Retina (tissue), 1 donor: ENCODE measurements around the gene WNT1.

Experiments used
- DNase-seq: peaks from one replicate; pipeline ENCODE4 v3.0.0-alpha.2; 2016

Gene WNT1

GRCh38 chr12:48981757-48982157 lies 3.6 kb downstream of the WNT1 start:
- DNase-seq: no peak

DNA sequence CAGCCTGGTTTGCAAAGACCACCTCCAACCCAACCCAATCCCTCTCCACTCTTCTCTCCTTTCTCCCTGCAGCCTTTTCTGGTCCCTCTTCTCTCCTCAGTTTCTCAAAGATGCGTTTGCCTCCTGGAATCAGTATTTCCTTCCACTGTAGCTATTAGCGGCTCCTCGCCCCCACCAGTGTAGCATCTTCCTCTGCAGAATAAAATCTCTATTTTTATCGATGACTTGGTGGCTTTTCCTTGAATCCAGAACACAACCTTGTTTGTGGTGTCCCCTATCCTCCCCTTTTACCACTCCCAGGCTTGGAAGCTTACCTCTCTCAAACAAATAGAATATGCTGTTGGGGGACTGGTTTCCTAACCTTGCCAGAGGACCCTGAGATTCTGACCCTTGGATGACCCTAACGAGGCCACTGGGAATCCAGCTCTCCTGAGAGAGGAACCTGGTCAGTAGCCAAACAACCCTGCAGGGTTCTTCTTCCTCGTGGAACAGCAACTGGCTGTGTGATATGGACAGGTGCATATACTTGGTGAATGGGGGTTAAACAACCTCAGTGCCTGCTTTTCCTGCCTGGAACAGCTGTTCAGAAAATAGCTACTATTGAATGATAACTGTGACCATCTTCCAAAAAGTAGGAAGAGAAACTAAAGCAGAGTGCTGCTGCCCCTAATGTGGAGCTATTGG lies 4.4 kb downstream of the WNT1 start:
- DNase-seq: no peak

- DNase-seq: no peak
Measured at GRCh38 chr12:48985475-48985897, 7.4 kb downstream of the WNT1 start.

GRCh38 chr12:48985901-48986300 lies 7.8 kb downstream of the WNT1 start:
- no peak for DNase-seq

DNA sequence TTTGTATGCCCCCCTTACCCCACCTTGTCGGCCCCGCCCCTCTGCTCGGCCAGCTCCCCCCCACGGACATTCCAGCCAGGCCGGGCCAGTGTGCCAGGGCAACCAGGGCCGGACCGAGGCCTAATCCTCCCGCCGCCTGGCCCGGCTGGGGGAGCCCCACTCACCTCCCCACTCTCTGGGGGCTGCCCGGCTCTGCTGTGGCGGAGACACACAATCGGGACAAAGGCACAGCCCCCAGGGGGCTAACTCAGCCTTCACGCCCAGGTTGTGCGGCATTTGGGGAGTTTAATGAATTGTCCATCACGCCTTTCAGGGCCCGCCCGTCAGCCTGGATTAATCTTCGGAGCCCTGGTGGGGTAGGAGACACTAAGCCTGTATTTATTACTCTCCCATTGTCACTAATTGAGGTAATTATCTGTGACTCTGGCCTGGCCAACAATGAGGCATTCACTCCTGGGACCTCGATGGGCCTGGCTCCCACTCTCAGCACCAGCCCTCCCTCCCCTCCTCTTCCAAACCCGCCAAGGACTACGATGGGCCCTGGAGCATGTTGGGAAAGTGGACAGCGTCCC lies 8.7 kb downstream of the WNT1 start:
- peak; percentile 80 for DNase-seq

GRCh38 chr12:48988030-48988649 lies 10.0 kb downstream of the WNT1 start:
- DNase-seq: peak; percentile 80

DNA sequence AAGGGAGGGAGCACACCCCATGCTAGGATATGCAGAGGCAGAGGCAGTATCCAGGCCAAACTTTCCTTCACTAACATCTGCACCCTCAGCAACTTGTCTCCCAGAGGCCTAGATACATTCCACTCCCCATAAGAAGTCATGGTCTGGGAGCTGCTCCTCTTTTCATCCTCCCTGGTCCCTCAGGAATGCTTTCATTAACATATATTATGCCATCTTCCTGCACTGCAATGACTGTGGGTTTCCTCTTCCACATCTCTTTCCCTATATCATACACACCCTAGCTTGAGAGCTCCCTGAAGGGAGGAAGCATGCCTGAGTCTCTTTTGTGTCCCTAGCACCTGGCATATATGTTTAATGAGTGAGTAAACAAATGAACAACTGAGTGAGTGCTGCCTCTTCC lies 12.4 kb downstream of the WNT1 start:
- no peak for DNase-seq

GRCh38 chr12:48991247-48992050 lies 13.3 kb downstream of the WNT1 start:
- no peak for DNase-seq

GRCh38 chr12:48993787-48994186 lies 15.7 kb downstream of the WNT1 start:
- DNase-seq: no peak

DNA sequence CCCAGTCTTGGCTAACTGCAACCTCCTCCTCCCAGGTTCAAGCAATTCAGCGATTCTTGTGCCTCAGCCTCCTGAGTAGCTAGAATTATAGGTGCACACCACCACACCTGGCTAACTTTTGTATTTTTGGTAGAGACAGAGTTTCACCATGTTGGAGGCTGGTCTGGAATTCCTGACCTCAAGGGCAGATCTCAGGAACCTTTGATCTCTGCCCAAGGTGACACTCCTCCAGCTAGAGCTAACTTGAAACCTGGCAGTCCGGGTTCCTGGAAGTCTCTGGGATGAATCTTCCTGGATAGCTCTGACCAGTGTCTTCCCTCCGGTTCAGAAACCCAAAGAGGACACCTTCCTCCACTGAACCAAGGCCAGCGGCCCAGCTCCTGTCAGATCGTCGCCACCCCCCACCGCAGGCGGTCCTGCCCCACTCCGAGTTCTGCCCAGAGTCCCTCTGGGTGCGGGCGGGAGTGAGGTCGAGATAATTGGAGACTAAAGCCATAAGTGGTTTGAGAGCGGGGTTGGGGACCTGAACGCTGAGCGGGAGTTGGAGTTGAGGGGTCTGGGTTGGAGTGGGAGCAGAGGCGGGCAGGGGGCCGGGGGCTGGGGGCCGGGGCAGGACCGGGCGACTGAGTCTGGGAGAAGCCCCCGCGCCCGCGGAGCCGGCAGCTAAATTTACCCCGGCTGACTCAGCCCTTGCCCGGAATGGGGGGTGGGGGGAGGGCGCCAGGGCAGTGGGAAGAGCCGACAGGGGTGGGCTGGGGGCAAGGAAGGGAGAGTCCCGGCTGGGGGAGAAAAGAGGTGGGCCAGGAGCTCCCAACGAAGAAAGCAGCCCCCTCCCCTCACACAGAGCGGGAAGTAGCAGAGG lies 16.3 kb downstream of the WNT1 start:
- no peak for DNase-seq

- DNase-seq: peak; percentile 90
Measured at GRCh38 chr12:48995086-48995879, 17.2 kb downstream of the WNT1 start.

GRCh38 chr12:48996794-48997718 lies 18.9 kb downstream of the WNT1 start:
- DNase-seq: peak; percentile 86

GRCh38 chr12:48997719-48998496 lies 19.8 kb downstream of the WNT1 start:
- DNase-seq: peak; percentile 65

DNA sequence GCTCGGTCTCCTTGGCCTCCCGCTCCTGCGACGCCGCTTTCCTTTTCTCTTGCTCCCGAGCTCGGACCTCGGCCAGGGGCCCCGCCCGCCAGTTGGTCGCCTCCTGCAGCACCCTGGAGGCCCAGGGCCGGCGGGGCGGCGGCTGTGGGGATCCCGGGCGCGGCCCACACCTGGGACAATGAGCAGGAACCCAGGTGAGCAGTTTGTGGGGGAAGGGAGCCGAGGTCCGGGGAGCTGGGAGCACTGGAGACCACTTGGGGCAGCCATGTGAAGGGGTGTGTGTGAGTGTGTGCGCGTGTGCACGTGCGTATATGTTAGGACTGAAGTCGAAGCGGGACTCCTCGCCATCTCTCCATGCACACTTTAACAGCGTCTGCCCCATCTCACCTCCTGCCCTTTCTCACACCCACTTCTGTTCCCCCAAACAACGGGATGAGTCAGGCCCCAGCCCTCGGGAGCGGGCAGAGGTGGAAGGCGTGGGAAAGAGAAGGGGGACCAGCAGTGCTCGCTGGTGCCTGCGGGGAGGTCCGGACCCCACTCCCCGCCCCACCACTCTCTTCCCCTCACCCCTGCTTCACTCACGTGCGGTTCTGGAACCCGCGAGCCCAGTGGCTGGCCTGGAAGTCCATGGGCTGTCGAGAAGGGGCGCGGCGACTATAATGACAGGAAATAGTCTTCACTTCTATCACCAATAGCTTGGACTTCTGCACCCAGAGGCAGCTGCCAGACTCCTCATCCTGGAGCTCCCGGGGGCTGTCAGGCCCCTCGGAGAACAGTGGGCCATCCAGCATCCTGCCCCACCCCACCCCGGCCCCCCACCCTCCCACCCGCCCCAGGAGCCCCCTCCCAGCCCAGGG lies 20.6 kb downstream of the WNT1 start:
- DNase-seq: peak; percentile 60

- DNase-seq: peak; percentile 62
Measured at GRCh38 chr12:48999371-49000131, 21.4 kb downstream of the WNT1 start, which contains the start of gene DDN. TSS of gene DDN (minus strand) at chr12:48999375. CDS start at chr12:48999287, 88 bp downstream.

DNA sequence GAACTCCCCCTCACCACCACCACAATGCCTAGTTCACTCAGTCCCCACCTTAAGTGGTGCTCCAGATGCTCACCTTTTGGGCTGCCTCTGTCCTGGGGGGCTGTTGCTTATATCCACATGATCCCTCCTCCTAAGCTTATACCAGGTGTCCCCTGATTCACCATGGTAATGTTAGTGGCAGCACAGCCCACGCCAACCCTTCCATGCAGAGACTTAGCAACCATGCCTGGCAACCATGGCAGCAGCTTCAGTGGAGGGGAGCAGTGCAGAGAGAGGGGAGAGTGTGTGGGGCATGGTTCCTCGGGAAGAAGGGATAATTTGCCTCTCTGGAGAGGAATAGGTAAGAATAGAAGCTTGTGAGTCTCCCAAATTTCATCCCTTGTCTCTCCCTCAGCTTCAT lies 22.2 kb downstream of the WNT1 start:
- DNase-seq: no peak

- no peak for DNase-seq
Measured at GRCh38 chr12:49008943-49009342, 30.8 kb downstream of the WNT1 start.
